HG03571 (cell line): ENCODE results near the gene DMC1.
"Not testable (repeated sequence)": the region's sequence is repeated elsewhere in the genome, so short reads cannot be mapped to it uniquely, and the experiment has no call there.

Source experiments
- ATAC-seq: cut with Tn5 transposase; IDR thresholded peaks from one replicate; pipeline ENCODE4 v1.9.1; 2021; ENCODE audit not compliant: unreplicated experiment

Gene DMC1, protein sequence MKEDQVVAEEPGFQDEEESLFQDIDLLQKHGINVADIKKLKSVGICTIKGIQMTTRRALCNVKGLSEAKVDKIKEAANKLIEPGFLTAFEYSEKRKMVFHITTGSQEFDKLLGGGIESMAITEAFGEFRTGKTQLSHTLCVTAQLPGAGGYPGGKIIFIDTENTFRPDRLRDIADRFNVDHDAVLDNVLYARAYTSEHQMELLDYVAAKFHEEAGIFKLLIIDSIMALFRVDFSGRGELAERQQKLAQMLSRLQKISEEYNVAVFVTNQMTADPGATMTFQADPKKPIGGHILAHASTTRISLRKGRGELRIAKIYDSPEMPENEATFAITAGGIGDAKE

DNA sequence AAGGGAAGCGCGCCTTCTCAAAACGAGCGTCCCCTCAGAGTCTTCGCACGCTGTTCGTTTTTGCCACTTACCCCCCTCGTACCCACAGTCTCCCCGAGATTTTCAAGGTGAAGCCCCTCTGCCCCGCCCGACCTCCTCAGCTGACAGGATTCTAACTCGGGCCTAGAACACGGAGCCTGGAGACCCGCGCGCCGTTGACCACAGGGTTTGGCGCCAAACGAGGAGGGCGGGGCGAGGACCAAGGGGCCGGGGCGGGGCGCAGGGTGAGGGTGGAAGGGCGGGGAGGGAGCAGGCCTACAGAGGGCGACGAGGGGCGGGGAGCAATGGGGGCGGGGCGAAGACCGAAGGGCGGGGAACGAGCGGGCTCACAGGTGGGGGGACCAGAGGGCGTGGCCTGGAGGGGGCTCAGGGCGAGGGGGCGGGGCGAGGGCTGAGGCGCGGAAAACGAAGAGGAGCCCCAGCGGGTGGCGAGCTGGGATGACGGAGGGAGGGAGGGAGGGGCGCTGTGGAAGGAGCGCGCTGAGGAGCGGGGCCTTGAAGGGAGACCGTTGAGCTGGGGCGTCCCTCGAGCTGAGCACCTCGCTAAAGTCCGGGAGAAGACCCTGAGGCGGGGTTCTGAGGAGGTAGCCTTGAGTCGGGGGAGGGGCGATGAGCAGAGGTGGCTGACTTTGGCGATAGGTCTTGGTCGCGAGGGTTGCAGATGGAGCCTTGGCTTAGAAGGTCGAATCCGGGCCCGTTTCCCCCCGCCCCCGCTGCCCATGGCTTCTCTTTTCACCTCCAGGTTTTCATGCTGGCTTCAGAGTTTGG is at the start of gene DMC1:
TSS of gene DMC1 (minus strand) at position 212 of the 807 bp plus-strand sequence. CDS start 1,927 bp downstream, outside the sequence.
- ATAC-seq = no peak

DNA sequence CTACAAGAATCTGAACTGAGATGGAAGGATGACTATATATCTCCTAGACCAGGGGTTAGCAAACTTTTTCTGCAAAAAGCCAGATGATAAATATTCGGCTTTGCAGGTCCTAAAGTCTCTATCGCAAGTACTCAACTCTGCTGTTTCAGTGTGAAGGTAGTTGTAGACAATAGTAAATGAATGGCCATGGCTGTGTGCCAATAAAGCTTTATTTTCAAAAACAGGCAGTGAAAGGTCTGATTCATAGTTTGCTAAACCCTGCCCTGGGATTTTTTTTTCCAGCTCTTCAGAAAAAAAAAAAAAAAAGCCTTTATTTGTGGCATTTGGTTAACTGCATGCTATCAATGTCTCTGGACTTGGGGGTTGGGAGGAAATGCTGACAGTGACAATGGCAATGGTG is 48.7 kb upstream of the DMC1 start:
- ATAC-seq = no peak

DNA sequence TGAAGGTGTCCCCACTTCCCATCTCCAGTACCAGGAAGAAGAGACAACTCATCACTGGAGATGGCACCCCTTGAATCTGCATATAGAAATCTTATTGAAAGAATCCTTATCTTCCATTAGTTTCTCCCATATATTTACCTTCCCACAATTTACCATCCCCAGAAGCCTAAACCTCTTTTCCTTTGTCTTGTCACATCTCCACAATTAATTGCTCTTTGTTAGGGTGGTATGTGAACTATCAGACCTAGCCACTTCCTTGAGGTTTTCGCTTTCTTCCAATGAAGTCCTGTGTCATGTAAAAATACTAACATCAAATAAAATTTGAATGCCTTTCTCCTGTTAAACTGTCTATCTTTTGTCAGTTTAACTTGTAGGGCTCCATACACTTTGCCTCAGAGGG is 48.3 kb upstream of the DMC1 start:
- ATAC-seq = no peak

DNA sequence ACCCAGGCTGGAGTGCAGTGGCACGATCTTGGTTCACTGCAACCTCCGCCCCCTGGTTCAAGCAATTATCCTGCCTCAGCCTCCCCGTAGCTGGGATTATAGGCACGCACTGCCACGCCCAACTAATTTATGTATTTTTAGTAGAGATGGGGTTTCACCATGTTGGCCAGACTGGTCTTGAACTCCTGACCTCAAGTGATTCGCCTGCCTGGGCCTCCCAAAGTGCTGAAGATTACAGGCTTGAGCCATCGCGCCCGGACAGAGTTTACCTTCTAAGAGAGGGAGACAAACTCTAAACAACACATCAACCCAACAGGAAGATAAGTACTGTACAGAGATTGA is 45.1 kb upstream of the DMC1 start:
- not testable (repeated sequence) for ATAC-seq

DNA sequence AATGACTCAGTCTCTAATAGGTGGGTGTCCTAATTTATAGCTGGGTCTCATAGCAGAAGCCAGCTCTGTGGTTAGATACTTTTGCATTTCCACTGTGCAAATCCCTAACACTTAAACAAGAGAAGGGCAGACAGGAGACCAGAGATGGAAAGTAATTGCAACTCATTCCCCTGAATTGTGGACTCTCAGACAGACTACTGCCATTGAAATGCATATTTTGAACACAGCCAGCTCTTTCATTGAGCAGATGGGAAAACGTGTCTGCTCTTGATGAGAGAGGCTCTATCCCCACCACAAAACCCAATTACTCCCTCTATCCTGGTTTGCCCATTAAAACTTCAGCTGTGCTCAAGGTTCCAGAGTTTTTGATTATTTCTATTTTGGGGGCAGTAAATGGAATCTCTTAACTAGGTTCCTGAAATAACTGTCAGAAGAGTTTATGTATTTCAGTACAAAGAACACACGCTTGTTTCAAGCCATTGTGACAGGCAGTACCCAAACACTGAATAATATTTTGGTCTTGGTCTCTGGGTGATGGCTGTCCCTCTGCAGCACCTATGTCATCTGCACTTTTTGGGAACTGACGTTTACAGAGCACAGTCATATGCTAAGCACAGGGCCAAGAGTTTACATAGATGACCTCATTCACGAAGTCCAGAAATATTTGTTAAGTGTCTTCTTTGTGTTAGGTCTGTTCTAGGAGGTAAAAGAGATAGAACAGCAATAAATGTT is 44.5 kb upstream of the DMC1 start:
- ATAC-seq = no peak

DNA sequence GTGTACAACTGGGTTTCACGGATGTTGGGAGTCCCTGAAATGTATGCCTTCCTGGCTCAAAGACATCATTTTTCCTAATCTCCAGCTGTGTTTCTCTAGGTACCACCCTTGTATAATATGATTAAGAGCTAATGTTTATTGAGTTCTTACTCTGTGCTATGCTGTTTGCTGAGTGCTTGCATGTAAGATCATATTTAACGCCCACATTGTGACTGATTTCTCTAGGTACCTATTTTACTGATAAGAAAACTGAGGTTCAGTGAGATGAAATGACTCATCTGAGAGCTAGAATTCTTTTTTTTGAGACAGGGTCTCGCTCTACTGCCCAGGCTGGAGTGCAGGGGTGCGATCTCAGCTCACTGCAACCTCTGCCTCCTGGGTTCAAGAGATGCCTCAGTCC is 43.6 kb upstream of the DMC1 start:
- no peak for ATAC-seq

DNA sequence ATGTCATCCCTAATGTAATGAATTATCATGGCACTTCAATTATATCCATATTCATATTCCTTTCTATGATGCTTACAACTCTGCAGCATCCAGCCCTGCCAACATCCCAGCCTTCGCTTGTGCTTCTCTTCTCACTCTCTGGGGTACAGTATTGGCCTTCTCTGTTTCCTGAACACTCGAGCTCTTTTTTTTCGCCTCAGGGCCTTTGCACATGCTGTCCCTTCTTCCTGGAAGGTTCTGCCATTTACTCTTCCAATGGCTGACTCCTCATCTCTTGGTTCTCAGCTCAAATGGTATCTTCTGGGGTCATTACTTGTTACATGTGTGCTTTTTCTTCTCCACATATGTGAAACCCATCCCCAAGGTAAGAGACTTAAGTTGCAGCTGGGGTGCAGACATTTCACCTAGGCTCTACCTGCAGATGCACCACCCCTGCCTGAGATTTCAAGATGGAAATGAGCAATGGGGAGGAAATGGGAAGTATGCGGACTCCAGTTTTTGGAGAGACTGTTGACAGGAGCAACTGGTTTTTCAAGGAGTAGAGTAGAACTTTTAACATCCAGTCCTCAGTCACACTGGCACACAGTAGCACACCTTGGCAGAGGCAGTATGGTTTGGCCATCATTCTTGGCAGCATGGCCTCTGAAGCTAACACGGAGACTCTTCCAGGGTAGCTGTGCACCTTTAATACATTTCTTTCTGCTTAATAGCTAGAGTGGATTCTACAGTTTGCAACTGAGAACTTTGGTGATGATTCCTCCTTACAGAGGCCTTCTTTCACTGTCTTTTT is 42.4 kb upstream of the DMC1 start:
- no peak for ATAC-seq

DNA sequence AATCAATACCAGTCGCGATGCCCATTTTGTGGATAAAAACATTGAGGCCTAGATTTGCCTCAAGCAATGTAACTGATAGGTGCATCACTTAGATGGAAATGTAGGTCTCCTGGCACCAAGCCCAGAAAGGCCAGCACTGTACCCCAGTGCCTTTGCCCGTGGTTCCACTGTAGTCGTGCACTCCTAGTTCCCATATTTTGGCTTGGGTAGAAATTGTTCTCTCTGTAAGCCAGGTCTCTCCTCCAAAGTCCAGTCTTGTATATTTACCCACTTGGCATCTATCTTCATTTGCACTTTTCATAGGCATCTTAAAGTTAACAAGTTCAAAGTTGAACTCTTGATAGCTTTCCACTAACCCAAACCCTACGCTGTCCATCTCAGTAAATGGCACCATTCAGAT is 41.6 kb upstream of the DMC1 start:
- ATAC-seq = no peak

DNA sequence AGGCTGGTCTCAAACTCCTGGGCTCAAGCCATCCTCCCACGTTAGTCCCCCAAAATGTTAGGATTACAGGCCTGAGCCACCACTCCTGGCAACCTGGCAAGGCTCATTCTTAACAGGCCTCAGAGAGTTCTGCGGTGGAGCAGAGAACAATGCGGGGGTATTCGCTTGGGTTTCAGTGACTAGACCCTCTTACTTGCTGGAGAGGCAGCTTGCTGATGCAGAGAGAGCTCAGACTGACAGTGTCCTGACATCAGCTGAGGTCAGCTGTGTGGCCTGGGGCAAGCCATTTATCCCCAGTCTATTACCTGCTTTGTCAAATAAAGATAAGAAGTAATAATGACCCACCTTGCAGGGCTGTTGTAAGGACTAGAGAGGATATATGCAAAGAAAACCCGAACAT is 40.3 kb upstream of the DMC1 start:
- ATAC-seq = no peak

DNA sequence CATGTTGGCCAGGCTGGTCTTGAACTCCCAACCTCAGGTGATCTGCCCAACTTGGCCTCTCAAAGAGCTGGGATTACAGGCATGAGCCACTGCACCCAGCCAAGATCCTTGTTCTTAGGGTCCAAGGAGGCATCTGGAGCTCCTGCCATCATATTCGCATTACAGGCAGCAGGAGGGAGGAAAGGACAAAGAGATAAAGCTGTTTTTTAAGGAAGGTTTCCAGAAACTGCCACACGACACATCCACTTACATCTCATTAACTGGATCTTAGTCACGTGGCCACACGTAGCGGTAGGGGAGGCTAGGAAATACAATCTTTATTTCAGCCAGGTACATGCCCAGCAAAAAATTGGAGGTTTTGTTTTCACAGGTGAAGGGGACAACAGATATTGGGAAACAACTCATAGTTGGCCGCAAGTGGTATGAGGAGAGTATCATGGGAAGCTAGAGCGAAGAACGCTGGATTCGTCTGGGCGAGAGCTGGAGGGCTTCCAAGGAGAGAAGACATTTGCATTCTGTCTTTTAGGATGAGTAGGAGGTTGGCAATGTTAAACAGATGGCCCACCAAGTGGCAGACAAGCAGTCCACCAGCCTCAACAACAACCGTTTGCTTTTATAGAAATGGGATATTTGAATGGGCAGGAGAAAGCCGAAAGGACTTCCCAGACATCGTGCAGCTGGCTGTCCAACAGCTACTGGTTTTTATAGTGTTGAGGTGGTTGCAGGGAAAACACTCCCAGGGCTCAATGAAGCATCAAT is 39.2 kb upstream of the DMC1 start:
- ATAC-seq = no peak

DNA sequence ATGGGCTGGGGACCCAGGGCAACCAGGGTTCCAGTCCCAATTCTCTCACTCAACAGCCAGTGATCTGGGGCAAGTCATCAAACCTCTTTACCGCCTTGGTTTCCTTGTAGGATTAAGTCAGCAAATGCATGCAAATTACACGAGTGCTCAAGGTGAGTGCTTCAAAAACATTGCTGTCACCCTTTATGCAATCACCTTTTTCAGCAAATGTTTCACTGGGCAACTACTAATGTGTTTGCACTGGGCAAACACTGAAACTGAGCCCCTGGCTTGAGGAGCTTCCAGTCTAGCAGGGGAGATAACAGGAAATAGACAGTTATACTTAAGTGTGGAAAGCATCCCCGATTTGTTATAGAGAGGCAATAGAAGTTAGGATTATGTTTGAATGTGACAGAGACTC is 37.7 kb upstream of the DMC1 start:
- ATAC-seq = no peak

DNA sequence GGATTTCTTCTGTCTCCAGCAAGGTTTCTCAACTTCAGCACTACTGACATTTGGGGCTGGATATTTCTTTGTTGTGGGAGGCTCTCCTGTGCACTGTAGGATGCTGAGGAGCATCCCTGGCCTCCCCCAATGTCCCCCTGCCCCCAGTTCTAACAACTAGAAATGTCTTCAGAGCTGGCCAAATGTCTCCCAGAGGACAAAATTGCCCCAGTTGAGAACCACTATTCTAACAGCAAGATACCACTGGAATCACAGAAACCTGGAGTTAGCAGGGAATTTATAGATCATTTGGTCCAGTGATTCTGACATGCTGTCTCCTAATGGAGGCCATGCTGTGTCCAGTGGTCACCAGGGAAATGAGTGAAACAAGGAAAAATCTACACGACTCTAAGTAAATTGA is 32.2 kb upstream of the DMC1 start:
- no peak for ATAC-seq

DNA sequence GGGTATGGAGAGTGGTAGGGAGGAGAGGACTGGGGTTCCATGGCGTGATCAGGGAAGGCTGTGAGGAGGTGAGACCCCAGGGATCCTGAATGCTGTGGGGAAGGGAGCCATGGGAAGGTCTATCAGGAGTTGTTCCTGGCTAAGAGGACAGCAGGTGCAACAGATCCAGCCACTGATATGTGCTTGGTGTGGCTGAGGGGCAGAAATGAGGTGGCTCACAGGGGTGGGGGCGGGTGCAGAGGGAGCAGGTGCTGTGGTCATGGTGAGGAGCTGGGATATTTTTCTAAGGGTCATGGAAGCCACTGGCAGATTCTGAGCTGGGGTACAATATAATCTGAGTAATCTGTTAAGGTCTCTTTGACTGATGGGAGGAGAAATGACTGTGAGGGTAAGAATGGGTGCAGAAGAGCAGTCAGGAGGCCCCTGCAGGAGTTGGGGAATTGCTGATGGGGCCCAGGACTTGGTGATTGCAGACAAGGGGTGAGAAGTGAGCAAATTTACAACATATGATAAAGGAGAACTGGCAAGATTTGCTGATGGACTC is 31.3 kb upstream of the DMC1 start:
- no peak for ATAC-seq

DNA sequence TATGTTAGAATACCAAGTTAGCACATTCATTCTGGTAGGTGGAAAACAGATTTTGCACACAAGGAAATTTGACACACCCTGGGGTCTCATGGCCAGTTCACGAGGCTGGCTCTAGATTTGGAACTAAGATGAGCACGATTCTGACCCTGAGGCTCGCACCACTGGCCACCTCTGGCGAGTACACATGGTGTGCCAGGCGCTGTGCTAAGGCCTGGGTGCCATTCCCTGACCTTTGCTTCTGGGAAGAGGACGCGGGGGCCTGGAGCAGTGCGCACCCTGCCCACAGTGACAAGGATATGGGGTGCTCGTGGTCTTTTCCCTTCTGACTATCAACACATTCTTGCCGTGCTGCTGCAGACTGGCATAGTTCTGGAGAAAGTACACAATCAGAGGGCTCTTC is 29.5 kb upstream of the DMC1 start:
- ATAC-seq = no peak

DNA sequence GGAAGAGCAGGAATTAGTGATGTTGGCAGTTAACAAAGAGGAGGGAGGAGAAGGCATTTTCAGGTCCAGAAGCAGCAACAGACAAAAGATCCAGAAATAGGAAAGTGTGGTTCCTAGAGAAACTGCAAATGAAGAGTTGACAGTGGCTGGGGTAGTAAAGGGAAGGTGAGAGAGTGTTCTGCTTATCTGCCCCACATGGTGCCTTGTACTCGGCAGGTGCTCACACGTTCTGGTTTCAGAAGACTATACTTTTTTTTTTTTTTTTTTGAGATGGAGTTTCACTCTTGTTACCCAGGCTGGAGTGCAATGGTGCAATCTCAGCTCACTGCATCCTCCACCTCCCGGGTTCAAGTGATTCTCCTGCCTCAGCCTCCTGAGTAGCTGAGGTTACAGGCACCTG is 12.9 kb upstream of the DMC1 start:
- not testable (repeated sequence) for ATAC-seq

DNA sequence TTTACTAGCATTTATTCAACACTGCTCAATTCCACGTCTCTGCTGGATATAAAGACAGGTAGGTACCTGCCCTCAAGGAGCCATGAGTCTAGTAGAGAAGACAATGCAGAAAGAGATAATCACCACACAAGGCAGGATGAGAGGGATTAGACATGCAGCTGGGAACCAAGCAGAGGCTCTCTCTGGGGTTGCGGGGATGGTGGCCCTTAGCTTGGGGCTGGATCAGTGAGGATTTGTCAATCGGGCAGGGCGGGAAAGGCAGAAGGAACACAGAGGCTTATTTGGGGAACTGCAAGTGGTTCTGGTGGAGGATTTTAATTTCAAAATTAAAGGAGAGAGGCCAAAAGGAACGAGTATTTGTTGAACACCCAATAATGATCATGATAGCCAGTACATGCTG is 8.5 kb upstream of the DMC1 start:
- no peak for ATAC-seq

DNA sequence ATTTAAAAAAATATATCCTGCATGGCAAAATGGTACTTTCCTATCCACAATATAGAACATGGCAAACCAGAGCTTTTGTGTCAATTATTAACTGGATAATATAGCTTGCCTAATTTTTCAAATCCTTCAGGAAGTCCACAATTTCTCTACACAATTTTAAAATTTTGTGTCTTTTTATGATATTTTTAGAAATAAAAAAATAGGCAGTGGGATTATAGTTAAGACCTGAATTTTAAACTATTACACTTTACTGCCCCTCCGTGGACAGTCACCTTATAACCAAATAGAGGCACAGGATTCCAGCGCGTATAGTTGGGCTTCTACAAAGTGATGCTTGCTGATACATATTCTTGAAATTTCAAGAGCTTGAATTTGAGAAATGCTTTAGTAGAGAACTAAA is 2.1 kb upstream of the DMC1 start:
- ATAC-seq = no peak

DNA sequence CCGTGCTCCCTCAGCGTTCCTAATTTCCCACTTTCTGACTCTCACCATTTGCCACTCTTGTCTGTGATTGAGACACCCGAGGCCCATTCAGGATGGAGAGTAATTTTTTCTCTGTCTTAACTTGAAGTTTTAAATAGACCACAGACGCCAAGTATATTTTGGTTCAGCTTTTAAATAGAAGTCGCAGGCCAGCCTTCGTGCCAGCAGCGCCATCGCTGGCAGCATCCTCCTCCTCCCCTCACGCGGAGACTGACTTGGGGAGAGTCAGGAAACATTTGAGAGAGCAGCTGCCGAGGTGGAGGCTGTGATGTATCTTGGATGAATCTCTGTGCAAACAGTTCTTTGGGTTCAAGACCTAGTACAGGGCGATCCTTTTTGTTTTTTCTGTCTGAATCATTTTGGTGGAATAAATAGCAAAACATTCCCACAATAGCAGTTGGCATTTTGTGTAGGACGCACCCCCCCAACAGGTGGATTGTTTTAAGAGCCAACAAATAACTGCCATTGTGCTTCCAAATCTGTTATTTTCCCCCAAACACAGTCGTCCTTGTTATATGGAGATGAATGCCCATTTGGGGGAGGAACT is 889 bp upstream of the DMC1 start:
- ATAC-seq = no peak

DNA sequence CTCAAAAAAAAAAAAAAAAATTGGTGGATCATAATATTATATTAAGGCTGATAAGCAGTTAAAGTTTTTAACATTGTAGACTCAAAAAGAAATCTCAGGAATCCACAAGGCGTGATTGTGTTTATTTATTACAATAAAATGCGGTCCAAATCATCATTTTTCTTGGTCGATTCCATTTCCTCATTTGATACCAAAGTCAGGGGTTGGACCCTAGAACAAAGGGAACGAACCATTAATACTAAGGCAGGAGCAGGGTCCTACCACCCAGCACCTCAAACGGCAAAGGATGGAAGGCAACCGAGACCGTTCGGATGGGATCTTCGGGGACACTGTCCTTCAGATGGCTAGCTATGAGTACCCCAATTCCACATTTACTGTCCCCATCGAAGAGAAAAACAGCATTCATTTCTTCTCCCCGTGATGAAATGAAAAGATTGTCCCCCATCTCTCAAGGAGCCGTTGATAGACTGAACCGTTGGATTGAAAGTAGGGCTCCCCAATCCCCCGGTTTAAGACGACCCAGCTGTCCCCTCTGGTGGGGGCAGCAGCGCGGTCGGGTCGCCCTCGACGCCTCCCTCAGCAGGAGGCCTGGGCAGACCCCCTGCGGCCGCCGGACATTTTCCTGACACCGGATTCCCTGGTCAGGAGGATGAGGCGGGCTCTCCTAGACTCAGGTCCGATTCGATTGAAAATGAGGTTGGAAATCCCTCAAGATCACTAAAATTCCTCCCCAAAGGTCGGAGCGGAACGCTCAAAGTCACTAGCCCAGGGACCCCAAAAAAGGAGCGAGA is 607 bp downstream of the DMC1 start:
- no peak for ATAC-seq
